ENCODE measurements around the gene PTGIS. TPM values are rescaled to one million over a fixed set of nuclear protein-coding genes. Genes with fewer than 3 reads are reported as not detected.

PTGIS gene
- total and polyA plus RNA-seq, 2 donors (not counting 3 experiments of a cell fraction or from before 2014, with no cell fraction given): 6.2 to 11.8 TPM

GRCh38 chr20:49508435-49509199 is 59.3 kb downstream of the PTGIS start:
- POLR2A ChIA-PET: no interaction called here
- intact Hi-C loops (cut with micrococcal nuclease) (loop anchor here (1.0 to 2.0 kb wide), 2 partner anchors 124 to 174 kb away; no protein-coding TSS in a partner anchor), dilution Hi-C loops (cut with MboI; ENCODE audit: extremely low pct_ligation_motif_present, low sequenced_read_pairs) (no loop called here)
- no peaks in the 10 kb centered on the region for H3K36me3 ChIP-seq (ENCODE audit: control insufficient read depth in 2 of 2, extremely low read depth in 1 of 2, insufficient read depth in 2 of 2, low read length in 2 of 2)
- DNase-seq (ENCODE audit: low read depth, low spot score) (peak; percentile 44), FAIRE-seq (peak; percentile 75)
- no peaks in the 10 kb centered on the region for H3K9me3 ChIP-seq (replicated peaks; ENCODE audit: control insufficient read depth, insufficient read depth, low read length)
- TF ChIP-seq GATA2 (IDR thresholded peaks at IDR 0.05; ENCODE audit: insufficient read depth, insufficient read length, low read depth, low read length) (no peak), POLR2AphosphoS5 (IDR thresholded peaks at IDR 0.05; ENCODE audit: insufficient read depth, low read depth, low read length) (no peak), MAX (IDR thresholded peaks at IDR 0.05; ENCODE audit: insufficient read depth, insufficient read length) (no peak), FOS (IDR thresholded peaks at IDR 0.05; ENCODE audit: borderline replicate concordance, insufficient read depth, low read length) (no peak), MYC (IDR thresholded peaks at IDR 0.05; ENCODE audit: low read depth, low read length) (no peak), CTCF (IDR thresholded peaks at IDR 0.05; ENCODE audit: extremely low read depth in 1 of 2, insufficient read depth in 1 of 2, low read depth in 1 of 2, low read length in 2 of 2) (peak; percentile 35 to 46), POLR2A (IDR thresholded peaks at IDR 0.05; ENCODE audit: low read depth, low read length) (no peak)
- CTCF ChIA-PET: interaction anchor here (0.9 to 6.5 kb wide), 17 partner anchors 9 to 177 kb away, joined by 3 to 77 read pairs (median 5); no protein-coding TSS in a partner anchor
- no peak overlapping the region for H3K9ac ChIP-seq (replicated peaks; ENCODE audit: extremely low read depth, insufficient read depth, low read length)
- H3K4me2 ChIP-seq (ENCODE audit: insufficient read depth, low read length): no peak overlapping the region
- H3K79me2 ChIP-seq (ENCODE audit: control insufficient read depth, insufficient read depth, low read length): no peaks in the 10 kb centered on the region
- no TSS peak for BruUV-seq (replicated peaks)
- H4K20me1 ChIP-seq (replicated peaks; ENCODE audit: control insufficient read depth, extremely low read depth, insufficient read depth, low read length): no peaks in the 10 kb centered on the region
- H3K27me3 ChIP-seq (ENCODE audit: control insufficient read depth in 2 of 2, insufficient read depth in 2 of 2, low read length in 2 of 2): peaks cover 4 to 8% of the 10 kb centered on the region in 2 experiments
- H3K4me1 ChIP-seq (ENCODE audit: control insufficient read depth, extremely low read depth, insufficient read depth, low read length): no peaks in the 10 kb centered on the region
- no peak overlapping the region for H3K27ac ChIP-seq (ENCODE audit: insufficient read depth, low read depth, low read length)
- H3K4me3 ChIP-seq (replicated peaks in 1 of 3; ENCODE audit: insufficient read depth in 1 of 3, low read depth in 1 of 3, low read length in 3 of 3): no peak overlapping the region
- H3K9me1 ChIP-seq (replicated peaks; ENCODE audit: control insufficient read depth, extremely low read depth, insufficient read depth, low read length): no peaks in the 10 kb centered on the region
- H2AFZ ChIP-seq (ENCODE audit: low read depth, low read length): no peak overlapping the region
